Panc1 (cell line): ENCODE measurements around the gene PKD1. TPM values are rescaled to one million over a fixed set of nuclear protein-coding genes. Genes with fewer than 3 reads are reported as not detected.

Experiments
- ATAC-seq: fragments of 200-7000 bp; cut with Tn5 transposase; 2 replicates; pipeline ENCODE4 v1.9.1; 2020; ENCODE audit warnings: mild to moderate bottlenecking, moderate library complexity
- BruUV-seq: library from RNA; stranded (reverse); fragments of 400-500 nt; replicated peaks from 2 replicates; lab custom pipeline; 2021; lab: Mats Ljungman, UMichigan
- CTCF ChIA-PET: fragments of 300-600 bp; sonication (Branson Sonifier 250); formaldehyde crosslinking; loops from one replicate; lab custom pipeline; 2022; ENCODE audit warnings: antibody characterized with exemption; lab: Charles Lee
- POLR2A ChIA-PET: fragments of 300-600 bp; sonication (Branson Sonifier 250); formaldehyde crosslinking; loops from one replicate; lab custom pipeline; 2022; ENCODE audit warnings: antibody characterized with exemption; lab: Charles Lee
- DNase-seq: peaks from one replicate; pipeline ENCODE4 v3.0.0-alpha.2; 2010; ENCODE audit warnings: low read depth, low spot score
- H3K27ac ChIP-seq: 2 replicates; pipeline ENCODE4 v1.5.1; 2011; ENCODE audit warnings: mild to moderate bottlenecking, low read length, inconsistent platforms
- H3K27me3 ChIP-seq: fragments of 200-500 bp; sonication (Bioruptor generic); 2 replicates; pipeline ENCODE4 v1.6.0; 2014; ENCODE audit warnings: low read length, inconsistent platforms; ENCODE audit not compliant: control insufficient read depth, insufficient read depth
- H3K36me3 ChIP-seq: fragments of 200-500 bp; sonication (Bioruptor generic); 2 replicates; pipeline ENCODE4 v1.5.1; 2014; ENCODE audit warnings: inconsistent platforms, mild to moderate bottlenecking, low read length, moderate library complexity; ENCODE audit not compliant: control insufficient read depth, insufficient read depth
- H3K4me1 ChIP-seq: 2 replicates; pipeline ENCODE4 v1.5.1; 2011; ENCODE audit warnings: inconsistent platforms, mild to moderate bottlenecking, low read length, moderate library complexity; ENCODE audit not compliant: control insufficient read depth, insufficient read depth
- H3K4me3 ChIP-seq, 2 experiments: 2 replicates each; pipeline ENCODE4 v1.5.1; 2011 to 2012; ENCODE audit warnings: low read depth in 2 of 2, low read length in 2 of 2, mild to moderate bottlenecking in 2 of 2, inconsistent platforms in 1 of 2, moderate library complexity in 1 of 2
- H3K9me3 ChIP-seq: fragments of 200-500 bp; sonication (Bioruptor generic); 2 replicates; pipeline ENCODE4 v1.5.1; 2014; ENCODE audit warnings: low read depth, mild to moderate bottlenecking, inconsistent platforms, low read length, moderate library complexity; ENCODE audit not compliant: control insufficient read depth, insufficient read depth
- CTCF ChIP-seq: fragments of 450-650 bp; IDR thresholded peaks from 2 replicates; pipeline ENCODE4 v1.5.1; 2017; ENCODE audit warnings: mild to moderate bottlenecking
- POLR2AphosphoS5 ChIP-seq: IDR thresholded peaks from 2 replicates; pipeline ENCODE4 v1.6.1; 2012; ENCODE audit warnings: mild to moderate bottlenecking, low read depth, low read length, moderate library complexity
- REST ChIP-seq, 2 experiments: IDR thresholded peaks; 2 replicates each; pipeline ENCODE4 v1.6.1; 2011 to 2012; ENCODE audit warnings: low read depth in 2 of 2, control low read depth in 1 of 2, low read length in 1 of 2, mild to moderate bottlenecking in 1 of 2, moderate library complexity in 1 of 2; ENCODE audit not compliant: insufficient read depth in 1 of 2
- SIN3A ChIP-seq: IDR thresholded peaks from 2 replicates; pipeline ENCODE4 v1.6.1; 2012; ENCODE audit warnings: low read depth, mild to moderate bottlenecking, low read length, moderate library complexity, borderline replicate concordance; ENCODE audit not compliant: insufficient read depth
- TCF7L2 ChIP-seq: IDR thresholded peaks from 2 replicates; pipeline ENCODE4 v1.6.1; 2011; ENCODE audit warnings: mild to moderate bottlenecking, low read depth, low read length, inconsistent platforms
- in situ Hi-C: cut with HindIII; loops from 2 replicates; pipeline ENCODE4 v1.10.0; 2016; ENCODE audit warnings: low sequenced_read_pairs, low pct_unique_long_range_greater_than_20kb
- intact Hi-C: fragments of 100-400 bp; cut with micrococcal nuclease; formaldehyde crosslinking; loops from one replicate; pipeline ENCODE4 v1.10.0; 2022; ENCODE audit not compliant: unreplicated experiment
- total RNA-seq: library from RNA; stranded (reverse); gene quantifications from one replicate; pipeline ENCODE4 v1.2.1, GENCODE V29; 2021; ENCODE audit not compliant: unreplicated experiment

PKD1 gene
- total RNA-seq, 1 experiment from 2014 or later, result 279 TPM

GRCh38 chr16:2176047-2176446 lies 40.3 kb upstream of the PKD1 start:
- ChIA-PET CTCF (no interaction called here), POLR2A (no interaction called here)
- in situ Hi-C loops, result no loop called here
- H3K9me3 ChIP-seq, result no peaks in the 10 kb centered on the region
- DNase-seq, result no peak
- BruUV-seq, result no TSS peak
- no peaks in the 10 kb centered on the region for H3K36me3 ChIP-seq
- H3K27ac ChIP-seq, result no peak overlapping the region
- H3K27me3 ChIP-seq, result no peaks in the 10 kb centered on the region
- no peak overlapping the region for H3K4me3 ChIP-seq
- H3K4me1 ChIP-seq, result no peaks in the 10 kb centered on the region
- no peak for TF ChIP-seq CTCF
- TF ChIP-seq SIN3A, result no peak
- TF ChIP-seq POLR2AphosphoS5, result no peak
- TF ChIP-seq TCF7L2, result no peak
- no peak for TF ChIP-seq REST (IDR thresholded peaks at IDR 0.05; ENCODE audit: insufficient read depth in 1 of 2, low read depth in 2 of 2, low read length in 1 of 2)
- no peak for ATAC-seq
- intact Hi-C loops, result no loop called here

- ATAC-seq (no peak), DNase-seq (no peak)
- ChIA-PET CTCF (no interaction called here), POLR2A (no interaction called here)
- Histone ChIP-seq H3K27me3 (no peaks in the 10 kb centered on the region), H3K27ac (no peak overlapping the region), H3K4me1 (no peaks in the 10 kb centered on the region), H3K36me3 (no peaks in the 10 kb centered on the region), H3K9me3 (no peaks in the 10 kb centered on the region), H3K4me3 (no peak overlapping the region)
- in situ Hi-C loops (no loop called here), intact Hi-C loops (no loop called here)
- TF ChIP-seq SIN3A (no peak), POLR2AphosphoS5 (no peak), TCF7L2 (no peak), REST (IDR thresholded peaks at IDR 0.05; ENCODE audit: insufficient read depth in 1 of 2, low read depth in 2 of 2, low read length in 1 of 2) (no peak), CTCF (no peak)
- BruUV-seq, result no TSS peak
Observed at GRCh38 chr16:2175454-2175853, 39.8 kb upstream of the PKD1 start.
